ENCODE results near the gene RBFOX2.

- TF ChIP-seq, protein P1, sequence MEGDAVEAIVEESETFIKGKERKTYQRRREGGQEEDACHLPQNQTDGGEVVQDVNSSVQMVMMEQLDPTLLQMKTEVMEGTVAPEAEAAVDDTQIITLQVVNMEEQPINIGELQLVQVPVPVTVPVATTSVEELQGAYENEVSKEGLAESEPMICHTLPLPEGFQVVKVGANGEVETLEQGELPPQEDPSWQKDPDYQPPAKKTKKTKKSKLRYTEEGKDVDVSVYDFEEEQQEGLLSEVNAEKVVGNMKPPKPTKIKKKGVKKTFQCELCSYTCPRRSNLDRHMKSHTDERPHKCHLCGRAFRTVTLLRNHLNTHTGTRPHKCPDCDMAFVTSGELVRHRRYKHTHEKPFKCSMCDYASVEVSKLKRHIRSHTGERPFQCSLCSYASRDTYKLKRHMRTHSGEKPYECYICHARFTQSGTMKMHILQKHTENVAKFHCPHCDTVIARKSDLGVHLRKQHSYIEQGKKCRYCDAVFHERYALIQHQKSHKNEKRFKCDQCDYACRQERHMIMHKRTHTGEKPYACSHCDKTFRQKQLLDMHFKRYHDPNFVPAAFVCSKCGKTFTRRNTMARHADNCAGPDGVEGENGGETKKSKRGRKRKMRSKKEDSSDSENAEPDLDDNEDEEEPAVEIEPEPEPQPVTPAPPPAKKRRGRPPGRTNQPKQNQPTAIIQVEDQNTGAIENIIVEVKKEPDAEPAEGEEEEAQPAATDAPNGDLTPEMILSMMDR (IDR thresholded peaks at IDR 0.05; ENCODE audit: low read depth, low read length, missing input control): no peak
- TF ChIP-seq GABPA (IDR thresholded peaks at IDR 0.05 in 1 of 2, conservative IDR thresholded peaks at IDR 0.05 in 1 of 2): no peak
Observed at GRCh38 chr22:35739931-35740380, 288.7 kb downstream of the RBFOX2 start.
